Measurements from ENCODE around the gene GRIN2A. TPM values are rescaled to one million over a fixed set of nuclear protein-coding genes. Genes with fewer than 3 reads are reported as not detected.

Gene GRIN2A
- total and polyA plus RNA-seq, 5 donors from 2014 or later: not detected

- Mint-ChIP-seq H3K4me3 (no peak overlapping the region), H3K36me3 (no peaks in the 10 kb centered on the region), H3K27me3 (no peaks in the 10 kb centered on the region), H3K9me3 (peaks cover 0 to 10% (median 2%) of the 10 kb centered on the region in 7 donors), H3K27ac (no peak overlapping the region), H3K4me1 (no peaks in the 10 kb centered on the region)
- ATAC-seq (ENCODE audit: low read depth in 2 of 2): no peak
- no peak overlapping the region for H3K4me3 ChIP-seq (ENCODE audit: low read depth, low read length)
- no peaks in the 10 kb centered on the region for H3K36me3 ChIP-seq (ENCODE audit: control insufficient read depth, insufficient read depth, low read length)
- no peak for DNase-seq
- H3K27ac ChIP-seq (ENCODE audit: insufficient read depth, low read length, poor library complexity, severe bottlenecking): no peak overlapping the region
- H3K27me3 ChIP-seq (ENCODE audit: control insufficient read depth, insufficient read depth, low read length): no peaks in the 10 kb centered on the region
- no peaks in the 10 kb centered on the region for H3K4me1 ChIP-seq (ENCODE audit: control insufficient read depth, insufficient read depth, low read length, poor library complexity, severe bottlenecking)
- no peaks in the 10 kb centered on the region for H3K9me3 ChIP-seq (ENCODE audit: control insufficient read depth in 2 of 2, low read length in 2 of 2)
Observed at GRCh38 chr16:9761870-9762269, 420.4 kb downstream of the GRIN2A start.

- H3K27ac ChIP-seq (ENCODE audit: insufficient read depth, low read length, poor library complexity, severe bottlenecking): no peak overlapping the region
- Mint-ChIP-seq H3K36me3 (no peaks in the 10 kb centered on the region), H3K27ac (no peak overlapping the region), H3K9me3 (peaks cover 0 to 7% (median 0%) of the 10 kb centered on the region in 7 donors), H3K27me3 (no peaks in the 10 kb centered on the region), H3K4me3 (no peak overlapping the region), H3K4me1 (no peaks in the 10 kb centered on the region)
- DNase-seq: no peak
- no peaks in the 10 kb centered on the region for H3K9me3 ChIP-seq (ENCODE audit: control insufficient read depth in 2 of 2, low read length in 2 of 2)
- no peaks in the 10 kb centered on the region for H3K27me3 ChIP-seq (ENCODE audit: control insufficient read depth, insufficient read depth, low read length)
- H3K36me3 ChIP-seq (ENCODE audit: control insufficient read depth, insufficient read depth, low read length): no peaks in the 10 kb centered on the region
- no peak overlapping the region for H3K4me3 ChIP-seq (ENCODE audit: low read depth, low read length)
- ATAC-seq (ENCODE audit: low read depth in 2 of 2): no peak
- no peaks in the 10 kb centered on the region for H3K4me1 ChIP-seq (ENCODE audit: control insufficient read depth, insufficient read depth, low read length, poor library complexity, severe bottlenecking)
Observed at GRCh38 chr16:9757687-9758086, 424.5 kb downstream of the GRIN2A start.

DNA sequence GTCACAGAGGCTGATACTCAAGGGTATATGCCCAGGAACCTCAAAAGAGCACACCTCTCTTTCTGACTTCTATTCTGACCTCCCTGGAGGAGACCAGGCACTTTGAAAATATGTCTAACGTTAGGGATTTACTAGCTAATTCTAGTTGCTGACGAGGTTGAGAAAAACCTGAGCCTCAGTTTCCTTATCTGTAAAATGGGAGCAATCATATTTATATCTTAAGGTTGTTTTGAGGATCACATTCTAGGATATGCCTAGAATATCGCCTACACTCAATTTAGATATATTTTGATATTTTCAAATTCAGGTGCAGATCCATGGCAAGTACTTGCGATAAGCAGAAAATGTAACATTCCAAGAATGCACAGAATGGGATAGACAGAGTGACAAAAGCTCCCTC, 425.8 kb downstream of the GRIN2A start:
- Mint-ChIP-seq H3K27me3 (no peaks in the 10 kb centered on the region), H3K36me3 (no peaks in the 10 kb centered on the region), H3K4me1 (no peaks in the 10 kb centered on the region)

DNA sequence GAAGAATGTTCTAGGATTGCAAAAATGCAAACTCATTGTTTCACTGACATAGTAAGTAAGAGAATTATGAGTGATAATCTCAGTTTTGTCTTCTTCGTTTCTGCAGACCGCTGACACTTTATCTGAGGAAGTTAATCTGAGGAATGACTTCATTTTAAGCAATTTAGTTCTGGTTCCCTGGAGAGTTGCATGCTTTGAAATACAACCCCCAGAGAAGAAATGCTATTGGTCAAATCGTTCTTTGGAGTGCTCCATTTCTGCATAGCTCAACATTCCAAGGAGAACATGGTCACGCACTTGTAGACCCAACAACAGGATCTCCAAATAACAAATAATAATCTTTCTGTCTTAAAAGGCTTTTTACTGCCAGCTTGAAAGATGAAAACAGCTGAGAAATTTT, 427.1 kb downstream of the GRIN2A start:
- Histone ChIP-seq H3K4me1 (ENCODE audit: control insufficient read depth, insufficient read depth, low read length, poor library complexity, severe bottlenecking) (no peaks in the 10 kb centered on the region), H3K36me3 (ENCODE audit: control insufficient read depth, insufficient read depth, low read length) (no peaks in the 10 kb centered on the region), H3K9me3 (ENCODE audit: control insufficient read depth in 2 of 2, low read length in 2 of 2) (no peaks in the 10 kb centered on the region), H3K27ac (ENCODE audit: insufficient read depth, low read length, poor library complexity, severe bottlenecking) (no peak overlapping the region), H3K27me3 (ENCODE audit: control insufficient read depth, insufficient read depth, low read length) (no peaks in the 10 kb centered on the region), H3K4me3 (ENCODE audit: low read depth, low read length) (no peak overlapping the region)
- Mint-ChIP-seq H3K27me3 (no peaks in the 10 kb centered on the region), H3K4me1 (no peaks in the 10 kb centered on the region), H3K4me3 (no peak overlapping the region), H3K9me3 (peaks cover 0 to 4% (median 2%) of the 10 kb centered on the region in 7 donors), H3K27ac (no peak overlapping the region), H3K36me3 (no peaks in the 10 kb centered on the region)
- no peak for DNase-seq
- no peak for ATAC-seq (ENCODE audit: low read depth in 2 of 2)

More for the DNA sequence above, 425.8 kb downstream of the GRIN2A start:
- H3K27ac Mint-ChIP-seq: no peak overlapping the region
- no peaks in the 10 kb centered on the region for H3K36me3 ChIP-seq (ENCODE audit: control insufficient read depth, insufficient read depth, low read length)
- ATAC-seq (ENCODE audit: low read depth in 2 of 2) (no peak), DNase-seq (no peak)
- H3K4me3 Mint-ChIP-seq: no peak overlapping the region
- H3K4me3 ChIP-seq (ENCODE audit: low read depth, low read length): no peak overlapping the region
- H3K27ac ChIP-seq (ENCODE audit: insufficient read depth, low read length, poor library complexity, severe bottlenecking): no peak overlapping the region
- no peaks in the 10 kb centered on the region for H3K9me3 ChIP-seq (ENCODE audit: control insufficient read depth in 2 of 2, low read length in 2 of 2)
- H3K4me1 ChIP-seq (ENCODE audit: control insufficient read depth, insufficient read depth, low read length, poor library complexity, severe bottlenecking): no peaks in the 10 kb centered on the region
- no peaks in the 10 kb centered on the region for H3K27me3 ChIP-seq (ENCODE audit: control insufficient read depth, insufficient read depth, low read length)
- peaks cover 0 to 7% (median 2%) of the 10 kb centered on the region in 7 donors for H3K9me3 Mint-ChIP-seq

GRCh38 chr16:9741776-9742175, 440.5 kb downstream of the GRIN2A start:
- ATAC-seq (ENCODE audit: low read depth in 2 of 2) (no peak), DNase-seq (no peak)
- no peak overlapping the region for H3K4me3 ChIP-seq (ENCODE audit: low read depth, low read length)
- H3K9me3 Mint-ChIP-seq: peaks cover 0 to 6% (median 3%) of the 10 kb centered on the region in 7 donors
- no peak overlapping the region for H3K4me3 Mint-ChIP-seq
- H3K27me3 ChIP-seq (ENCODE audit: control insufficient read depth, insufficient read depth, low read length): no peaks in the 10 kb centered on the region
- no peak overlapping the region for H3K27ac Mint-ChIP-seq
- no peaks in the 10 kb centered on the region for H3K36me3 ChIP-seq (ENCODE audit: control insufficient read depth, insufficient read depth, low read length)
- H3K36me3 Mint-ChIP-seq: no peaks in the 10 kb centered on the region
- H3K4me1 Mint-ChIP-seq: no peaks in the 10 kb centered on the region
- H3K27ac ChIP-seq (ENCODE audit: insufficient read depth, low read length, poor library complexity, severe bottlenecking): no peak overlapping the region
- no peaks in the 10 kb centered on the region for H3K27me3 Mint-ChIP-seq
- no peaks in the 10 kb centered on the region for H3K4me1 ChIP-seq (ENCODE audit: control insufficient read depth, insufficient read depth, low read length, poor library complexity, severe bottlenecking)
- H3K9me3 ChIP-seq (ENCODE audit: control insufficient read depth in 2 of 2, low read length in 2 of 2): peaks cover 0 to 1% of the 10 kb centered on the region in 2 experiments

DNA sequence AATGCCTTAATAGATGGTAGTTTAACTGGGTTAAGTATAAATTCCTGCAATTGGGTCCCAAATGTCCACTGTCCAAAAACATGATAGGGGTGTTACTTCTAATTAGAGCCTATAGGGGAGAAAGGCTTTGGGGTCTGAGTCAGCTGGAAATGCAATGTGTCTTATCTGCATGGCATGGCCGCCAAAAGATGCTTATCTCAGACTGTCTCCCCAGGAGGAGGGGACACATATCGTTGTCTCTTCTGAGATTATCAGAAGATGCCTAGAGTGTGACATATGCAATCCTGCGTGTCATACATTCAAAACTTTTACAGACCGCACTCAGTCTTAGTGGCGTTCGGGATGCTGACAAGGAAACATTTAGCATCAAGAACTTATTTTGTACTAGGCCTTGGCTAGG, 442.9 kb downstream of the GRIN2A start:
- no peak overlapping the region for H3K27ac ChIP-seq (ENCODE audit: insufficient read depth, low read length, poor library complexity, severe bottlenecking)
- Mint-ChIP-seq H3K4me3 (no peak overlapping the region), H3K4me1 (no peaks in the 10 kb centered on the region), H3K27me3 (no peaks in the 10 kb centered on the region), H3K36me3 (no peaks in the 10 kb centered on the region), H3K27ac (no peak overlapping the region), H3K9me3 (peaks cover 0 to 6% (median 3%) of the 10 kb centered on the region in 7 donors)
- DNase-seq (no peak), ATAC-seq (ENCODE audit: low read depth in 2 of 2) (no peak)
- H3K27me3 ChIP-seq (ENCODE audit: control insufficient read depth, insufficient read depth, low read length): no peaks in the 10 kb centered on the region
- no peaks in the 10 kb centered on the region for H3K36me3 ChIP-seq (ENCODE audit: control insufficient read depth, insufficient read depth, low read length)
- H3K9me3 ChIP-seq (ENCODE audit: control insufficient read depth in 2 of 2, low read length in 2 of 2): peaks cover 0 to under 1% of the 10 kb centered on the region in 2 experiments
- no peaks in the 10 kb centered on the region for H3K4me1 ChIP-seq (ENCODE audit: control insufficient read depth, insufficient read depth, low read length, poor library complexity, severe bottlenecking)
- H3K4me3 ChIP-seq (ENCODE audit: low read depth, low read length): no peak overlapping the region

DNA sequence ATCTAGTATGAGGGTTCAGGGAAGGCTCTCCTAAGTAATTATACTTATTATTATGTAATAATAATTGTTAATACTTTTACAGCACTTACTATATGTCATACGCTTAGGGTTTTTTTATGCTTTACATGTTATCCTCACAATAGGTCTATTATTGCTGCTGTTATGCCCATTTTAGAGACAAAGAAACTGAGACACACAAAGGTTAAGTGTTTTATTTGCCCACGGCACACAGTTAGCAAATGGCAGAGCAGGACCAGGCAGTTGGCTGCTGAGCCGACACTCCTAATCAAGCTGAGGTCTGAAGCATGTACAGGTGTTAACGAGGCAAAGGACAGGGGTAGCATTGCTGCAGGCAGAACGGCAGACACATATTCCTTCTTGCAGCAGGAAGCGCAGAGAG, 443.5 kb downstream of the GRIN2A start:
- no peak overlapping the region for H3K27ac Mint-ChIP-seq
- H3K36me3 ChIP-seq (ENCODE audit: control insufficient read depth, insufficient read depth, low read length): no peaks in the 10 kb centered on the region
- H3K36me3 Mint-ChIP-seq: no peaks in the 10 kb centered on the region
- ATAC-seq (ENCODE audit: low read depth in 2 of 2) (no peak), DNase-seq (no peak)
- no peaks in the 10 kb centered on the region for H3K27me3 Mint-ChIP-seq
- H3K9me3 Mint-ChIP-seq: peaks cover 0 to 6% (median 3%) of the 10 kb centered on the region in 7 donors
- no peak overlapping the region for H3K27ac ChIP-seq (ENCODE audit: insufficient read depth, low read length, poor library complexity, severe bottlenecking)
- no peak overlapping the region for H3K4me3 ChIP-seq (ENCODE audit: low read depth, low read length)
- no peak overlapping the region for H3K4me3 Mint-ChIP-seq
- H3K9me3 ChIP-seq (ENCODE audit: control insufficient read depth in 2 of 2, low read length in 2 of 2): no peaks in the 10 kb centered on the region
- H3K4me1 Mint-ChIP-seq: no peaks in the 10 kb centered on the region
- no peaks in the 10 kb centered on the region for H3K27me3 ChIP-seq (ENCODE audit: control insufficient read depth, insufficient read depth, low read length)
- no peaks in the 10 kb centered on the region for H3K4me1 ChIP-seq (ENCODE audit: control insufficient read depth, insufficient read depth, low read length, poor library complexity, severe bottlenecking)

DNA sequence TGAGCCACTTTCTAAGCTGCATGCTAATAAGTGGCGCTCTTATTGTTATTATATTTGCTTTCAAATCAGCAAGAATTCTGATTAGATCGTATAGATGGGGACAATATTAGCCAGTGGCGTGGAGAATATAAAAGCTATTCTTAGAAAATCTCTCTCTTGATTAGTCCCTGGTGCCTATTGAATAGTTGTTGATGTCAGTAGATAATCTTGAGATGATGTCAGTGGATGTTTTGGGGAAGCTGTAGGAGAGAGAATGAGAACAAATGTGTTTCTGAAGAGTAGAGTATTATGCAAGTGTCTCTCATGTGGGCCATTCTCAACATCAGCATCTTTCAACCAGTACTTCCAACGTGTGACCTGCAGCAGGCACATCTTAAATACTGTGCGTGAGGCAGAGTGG, 445.7 kb downstream of the GRIN2A start:
- H3K27ac Mint-ChIP-seq: no peak overlapping the region
- no peaks in the 10 kb centered on the region for H3K4me1 Mint-ChIP-seq
- no peaks in the 10 kb centered on the region for H3K27me3 Mint-ChIP-seq
- ATAC-seq (ENCODE audit: low read depth in 2 of 2) (no peak), DNase-seq (no peak)
- H3K9me3 Mint-ChIP-seq: peaks cover 0 to 4% (median 0%) of the 10 kb centered on the region in 7 donors
- H3K4me1 ChIP-seq (ENCODE audit: control insufficient read depth, insufficient read depth, low read length, poor library complexity, severe bottlenecking): no peaks in the 10 kb centered on the region
- no peaks in the 10 kb centered on the region for H3K27me3 ChIP-seq (ENCODE audit: control insufficient read depth, insufficient read depth, low read length)
- no peak overlapping the region for H3K27ac ChIP-seq (ENCODE audit: insufficient read depth, low read length, poor library complexity, severe bottlenecking)
- H3K4me3 Mint-ChIP-seq: no peak overlapping the region
- H3K4me3 ChIP-seq (ENCODE audit: low read depth, low read length): no peak overlapping the region
- no peaks in the 10 kb centered on the region for H3K9me3 ChIP-seq (ENCODE audit: control insufficient read depth in 2 of 2, low read length in 2 of 2)
- no peaks in the 10 kb centered on the region for H3K36me3 Mint-ChIP-seq
- no peaks in the 10 kb centered on the region for H3K36me3 ChIP-seq (ENCODE audit: control insufficient read depth, insufficient read depth, low read length)
